H1 (cell line): Measurements from ENCODE around the gene TOP2B. TPM values are rescaled to one million over a fixed set of nuclear protein-coding genes. Genes with fewer than 3 reads are reported as not detected.

Experiments
- CTCF ChIP-seq, 3 experiments: IDR thresholded peaks; 1 replicate in 2 of 3; 2 replicates in 1 of 3; pipeline versions ENCODE4 v1.5.1 to v1.6.1; 2011; ENCODE audit warnings: low read length in 3 of 3, mild to moderate bottlenecking in 3 of 3, inconsistent platforms in 2 of 3, low read depth in 1 of 3, moderate library complexity in 1 of 3; ENCODE audit not compliant: insufficient read depth in 1 of 3; ENCODE audit errors: control extremely low read depth in 1 of 3
- EZH2 ChIP-seq: fragments of 200-600 bp; sonication (generic); IDR thresholded peaks from 2 replicates; pipeline ENCODE4 v1.7.1; 2012; ENCODE audit warnings: low read depth, mild to moderate bottlenecking, moderate library complexity, low read length, inconsistent platforms; ENCODE audit not compliant: severe bottlenecking
- NANOG ChIP-seq: IDR thresholded peaks from 2 replicates; pipeline ENCODE4 v1.6.1; 2011; ENCODE audit warnings: low read length, low read depth, mild to moderate bottlenecking, inconsistent platforms; ENCODE audit not compliant: insufficient read depth, poor library complexity, severe bottlenecking
- TEAD4 ChIP-seq: IDR thresholded peaks from 2 replicates; pipeline ENCODE4 v1.6.1; 2012; ENCODE audit warnings: low read depth, low read length, inconsistent platforms, mixed read lengths
- polyA plus RNA-seq, 7 experiments: library from polyadenylated mRNA; depleted of rRNA in 3 of 7; stranded (reverse) in 5 of 7; unstranded in 2 of 7; fragments of >200 nt in 5 of 7; fragments of 200-250 nt in 2 of 7; gene quantifications; 1 replicate in 5 of 7; 2 replicates in 1 of 7; 4 replicates in 1 of 7; pipeline versions ENCODE4 v1.2.1 to v1.2.3, GENCODE V29; 2011 to 2013; ENCODE audit warnings: missing spikeins in 2 of 7, mixed read lengths in 2 of 7
- total RNA-seq: library from RNA; stranded (reverse); fragmentation: NEBNext Ultra II Directional; extraction: Animal tissue kit (Norgen Biotek cat#: 25700); gene quantifications from 2 replicates; pipeline ENCODE4 v1.2.1, GENCODE V29; 2021
- TF ChIP-seq, protein P1 (sequence below): fragments of 300-600 bp; sonication (generic); IDR thresholded peaks from 2 replicates; pipeline ENCODE4 v1.7.1; 2012; ENCODE audit warnings: low read length, moderate library complexity, mild to moderate bottlenecking, inconsistent platforms; ENCODE audit not compliant: insufficient replicate concordance

The TOP2B gene
- total and polyA plus RNA-seq, 2 of the 8 experiments (the other 6 are each of a cell fraction or from before 2014, with no cell fraction given): 34.9 to 206 TPM

DNA sequence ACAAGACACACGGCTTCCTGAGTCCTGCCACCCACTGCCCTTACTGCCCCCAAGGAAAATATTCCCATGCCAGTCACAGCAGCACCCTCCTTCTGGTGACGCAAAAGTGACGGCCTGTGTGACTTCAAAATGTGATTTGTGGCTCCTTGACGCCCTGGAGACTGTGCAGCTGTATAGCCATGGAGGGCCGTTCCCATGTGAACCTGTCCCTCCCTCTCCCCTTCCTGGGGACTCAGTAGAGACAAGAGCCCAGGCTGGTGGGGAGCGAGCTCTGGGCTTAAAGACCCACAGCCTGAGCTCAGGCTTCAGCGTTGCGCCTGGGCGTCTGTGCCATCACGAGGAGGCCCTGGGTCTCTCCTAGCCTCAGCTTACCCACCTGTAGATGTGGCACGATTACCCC lies 78.2 kb downstream of the TOP2B start (continued):
- TF ChIP-seq, protein P1, sequence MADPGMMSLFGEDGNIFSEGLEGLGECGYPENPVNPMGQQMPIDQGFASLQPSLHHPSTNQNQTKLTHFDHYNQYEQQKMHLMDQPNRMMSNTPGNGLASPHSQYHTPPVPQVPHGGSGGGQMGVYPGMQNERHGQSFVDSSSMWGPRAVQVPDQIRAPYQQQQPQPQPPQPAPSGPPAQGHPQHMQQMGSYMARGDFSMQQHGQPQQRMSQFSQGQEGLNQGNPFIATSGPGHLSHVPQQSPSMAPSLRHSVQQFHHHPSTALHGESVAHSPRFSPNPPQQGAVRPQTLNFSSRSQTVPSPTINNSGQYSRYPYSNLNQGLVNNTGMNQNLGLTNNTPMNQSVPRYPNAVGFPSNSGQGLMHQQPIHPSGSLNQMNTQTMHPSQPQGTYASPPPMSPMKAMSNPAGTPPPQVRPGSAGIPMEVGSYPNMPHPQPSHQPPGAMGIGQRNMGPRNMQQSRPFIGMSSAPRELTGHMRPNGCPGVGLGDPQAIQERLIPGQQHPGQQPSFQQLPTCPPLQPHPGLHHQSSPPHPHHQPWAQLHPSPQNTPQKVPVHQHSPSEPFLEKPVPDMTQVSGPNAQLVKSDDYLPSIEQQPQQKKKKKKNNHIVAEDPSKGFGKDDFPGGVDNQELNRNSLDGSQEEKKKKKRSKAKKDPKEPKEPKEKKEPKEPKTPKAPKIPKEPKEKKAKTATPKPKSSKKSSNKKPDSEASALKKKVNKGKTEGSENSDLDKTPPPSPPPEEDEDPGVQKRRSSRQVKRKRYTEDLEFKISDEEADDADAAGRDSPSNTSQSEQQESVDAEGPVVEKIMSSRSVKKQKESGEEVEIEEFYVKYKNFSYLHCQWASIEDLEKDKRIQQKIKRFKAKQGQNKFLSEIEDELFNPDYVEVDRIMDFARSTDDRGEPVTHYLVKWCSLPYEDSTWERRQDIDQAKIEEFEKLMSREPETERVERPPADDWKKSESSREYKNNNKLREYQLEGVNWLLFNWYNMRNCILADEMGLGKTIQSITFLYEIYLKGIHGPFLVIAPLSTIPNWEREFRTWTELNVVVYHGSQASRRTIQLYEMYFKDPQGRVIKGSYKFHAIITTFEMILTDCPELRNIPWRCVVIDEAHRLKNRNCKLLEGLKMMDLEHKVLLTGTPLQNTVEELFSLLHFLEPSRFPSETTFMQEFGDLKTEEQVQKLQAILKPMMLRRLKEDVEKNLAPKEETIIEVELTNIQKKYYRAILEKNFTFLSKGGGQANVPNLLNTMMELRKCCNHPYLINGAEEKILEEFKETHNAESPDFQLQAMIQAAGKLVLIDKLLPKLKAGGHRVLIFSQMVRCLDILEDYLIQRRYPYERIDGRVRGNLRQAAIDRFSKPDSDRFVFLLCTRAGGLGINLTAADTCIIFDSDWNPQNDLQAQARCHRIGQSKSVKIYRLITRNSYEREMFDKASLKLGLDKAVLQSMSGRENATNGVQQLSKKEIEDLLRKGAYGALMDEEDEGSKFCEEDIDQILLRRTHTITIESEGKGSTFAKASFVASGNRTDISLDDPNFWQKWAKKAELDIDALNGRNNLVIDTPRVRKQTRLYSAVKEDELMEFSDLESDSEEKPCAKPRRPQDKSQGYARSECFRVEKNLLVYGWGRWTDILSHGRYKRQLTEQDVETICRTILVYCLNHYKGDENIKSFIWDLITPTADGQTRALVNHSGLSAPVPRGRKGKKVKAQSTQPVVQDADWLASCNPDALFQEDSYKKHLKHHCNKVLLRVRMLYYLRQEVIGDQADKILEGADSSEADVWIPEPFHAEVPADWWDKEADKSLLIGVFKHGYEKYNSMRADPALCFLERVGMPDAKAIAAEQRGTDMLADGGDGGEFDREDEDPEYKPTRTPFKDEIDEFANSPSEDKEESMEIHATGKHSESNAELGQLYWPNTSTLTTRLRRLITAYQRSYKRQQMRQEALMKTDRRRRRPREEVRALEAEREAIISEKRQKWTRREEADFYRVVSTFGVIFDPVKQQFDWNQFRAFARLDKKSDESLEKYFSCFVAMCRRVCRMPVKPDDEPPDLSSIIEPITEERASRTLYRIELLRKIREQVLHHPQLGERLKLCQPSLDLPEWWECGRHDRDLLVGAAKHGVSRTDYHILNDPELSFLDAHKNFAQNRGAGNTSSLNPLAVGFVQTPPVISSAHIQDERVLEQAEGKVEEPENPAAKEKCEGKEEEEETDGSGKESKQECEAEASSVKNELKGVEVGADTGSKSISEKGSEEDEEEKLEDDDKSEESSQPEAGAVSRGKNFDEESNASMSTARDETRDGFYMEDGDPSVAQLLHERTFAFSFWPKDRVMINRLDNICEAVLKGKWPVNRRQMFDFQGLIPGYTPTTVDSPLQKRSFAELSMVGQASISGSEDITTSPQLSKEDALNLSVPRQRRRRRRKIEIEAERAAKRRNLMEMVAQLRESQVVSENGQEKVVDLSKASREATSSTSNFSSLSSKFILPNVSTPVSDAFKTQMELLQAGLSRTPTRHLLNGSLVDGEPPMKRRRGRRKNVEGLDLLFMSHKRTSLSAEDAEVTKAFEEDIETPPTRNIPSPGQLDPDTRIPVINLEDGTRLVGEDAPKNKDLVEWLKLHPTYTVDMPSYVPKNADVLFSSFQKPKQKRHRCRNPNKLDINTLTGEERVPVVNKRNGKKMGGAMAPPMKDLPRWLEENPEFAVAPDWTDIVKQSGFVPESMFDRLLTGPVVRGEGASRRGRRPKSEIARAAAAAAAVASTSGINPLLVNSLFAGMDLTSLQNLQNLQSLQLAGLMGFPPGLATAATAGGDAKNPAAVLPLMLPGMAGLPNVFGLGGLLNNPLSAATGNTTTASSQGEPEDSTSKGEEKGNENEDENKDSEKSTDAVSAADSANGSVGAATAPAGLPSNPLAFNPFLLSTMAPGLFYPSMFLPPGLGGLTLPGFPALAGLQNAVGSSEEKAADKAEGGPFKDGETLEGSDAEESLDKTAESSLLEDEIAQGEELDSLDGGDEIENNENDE: no peak
- TF ChIP-seq CTCF (IDR thresholded peaks at IDR 0.05; ENCODE audit: control extremely low read depth in 1 of 3, insufficient read depth in 1 of 3, low read depth in 1 of 3, low read length in 3 of 3) (no peak), TEAD4 (no peak), NANOG (no peak), EZH2 (no peak)
- TF ChIP-seq, all 59 proteins: peak for 0
